Measurements from ENCODE around the gene RABEP2. TPM values are rescaled to one million over a fixed set of nuclear protein-coding genes. Genes with fewer than 3 reads are reported as not detected.

Gene RABEP2
- total and polyA plus RNA-seq, 2 experiments from 2014 or later = 11.8 to 27.2 TPM

DNA sequence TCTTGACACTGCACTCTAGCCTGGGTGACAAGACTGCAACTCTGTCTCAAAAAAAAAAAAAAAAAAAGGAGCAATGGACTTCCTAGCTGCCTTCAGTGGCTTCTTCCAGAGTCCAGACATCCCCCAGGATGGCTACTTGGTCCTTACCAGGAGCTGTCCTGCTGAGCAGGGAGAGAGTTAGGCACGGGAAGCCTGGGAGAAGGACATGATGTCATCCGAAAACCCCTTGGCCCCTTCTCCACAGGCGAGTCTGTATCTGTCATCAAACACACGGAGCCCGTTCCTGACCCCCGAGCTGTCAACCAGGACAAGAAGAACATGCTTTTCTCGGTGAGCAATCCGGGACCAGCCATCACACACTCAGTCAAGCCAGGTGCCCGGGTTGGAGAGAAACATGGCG, 38.1 kb downstream of the RABEP2 start:
- no peak overlapping the region for H2AFZ ChIP-seq
- ATAC-seq = no peak
- no peak for DNase-seq (ENCODE audit: low spot score)
- no peak for TF ChIP-seq REST (IDR thresholded peaks at IDR 0.05; ENCODE audit: unreplicated experiment)
- no peak for TF ChIP-seq STAT1 (IDR thresholded peaks at IDR 0.05; ENCODE audit: unreplicated experiment)
- TF ChIP-seq, protein P1, sequence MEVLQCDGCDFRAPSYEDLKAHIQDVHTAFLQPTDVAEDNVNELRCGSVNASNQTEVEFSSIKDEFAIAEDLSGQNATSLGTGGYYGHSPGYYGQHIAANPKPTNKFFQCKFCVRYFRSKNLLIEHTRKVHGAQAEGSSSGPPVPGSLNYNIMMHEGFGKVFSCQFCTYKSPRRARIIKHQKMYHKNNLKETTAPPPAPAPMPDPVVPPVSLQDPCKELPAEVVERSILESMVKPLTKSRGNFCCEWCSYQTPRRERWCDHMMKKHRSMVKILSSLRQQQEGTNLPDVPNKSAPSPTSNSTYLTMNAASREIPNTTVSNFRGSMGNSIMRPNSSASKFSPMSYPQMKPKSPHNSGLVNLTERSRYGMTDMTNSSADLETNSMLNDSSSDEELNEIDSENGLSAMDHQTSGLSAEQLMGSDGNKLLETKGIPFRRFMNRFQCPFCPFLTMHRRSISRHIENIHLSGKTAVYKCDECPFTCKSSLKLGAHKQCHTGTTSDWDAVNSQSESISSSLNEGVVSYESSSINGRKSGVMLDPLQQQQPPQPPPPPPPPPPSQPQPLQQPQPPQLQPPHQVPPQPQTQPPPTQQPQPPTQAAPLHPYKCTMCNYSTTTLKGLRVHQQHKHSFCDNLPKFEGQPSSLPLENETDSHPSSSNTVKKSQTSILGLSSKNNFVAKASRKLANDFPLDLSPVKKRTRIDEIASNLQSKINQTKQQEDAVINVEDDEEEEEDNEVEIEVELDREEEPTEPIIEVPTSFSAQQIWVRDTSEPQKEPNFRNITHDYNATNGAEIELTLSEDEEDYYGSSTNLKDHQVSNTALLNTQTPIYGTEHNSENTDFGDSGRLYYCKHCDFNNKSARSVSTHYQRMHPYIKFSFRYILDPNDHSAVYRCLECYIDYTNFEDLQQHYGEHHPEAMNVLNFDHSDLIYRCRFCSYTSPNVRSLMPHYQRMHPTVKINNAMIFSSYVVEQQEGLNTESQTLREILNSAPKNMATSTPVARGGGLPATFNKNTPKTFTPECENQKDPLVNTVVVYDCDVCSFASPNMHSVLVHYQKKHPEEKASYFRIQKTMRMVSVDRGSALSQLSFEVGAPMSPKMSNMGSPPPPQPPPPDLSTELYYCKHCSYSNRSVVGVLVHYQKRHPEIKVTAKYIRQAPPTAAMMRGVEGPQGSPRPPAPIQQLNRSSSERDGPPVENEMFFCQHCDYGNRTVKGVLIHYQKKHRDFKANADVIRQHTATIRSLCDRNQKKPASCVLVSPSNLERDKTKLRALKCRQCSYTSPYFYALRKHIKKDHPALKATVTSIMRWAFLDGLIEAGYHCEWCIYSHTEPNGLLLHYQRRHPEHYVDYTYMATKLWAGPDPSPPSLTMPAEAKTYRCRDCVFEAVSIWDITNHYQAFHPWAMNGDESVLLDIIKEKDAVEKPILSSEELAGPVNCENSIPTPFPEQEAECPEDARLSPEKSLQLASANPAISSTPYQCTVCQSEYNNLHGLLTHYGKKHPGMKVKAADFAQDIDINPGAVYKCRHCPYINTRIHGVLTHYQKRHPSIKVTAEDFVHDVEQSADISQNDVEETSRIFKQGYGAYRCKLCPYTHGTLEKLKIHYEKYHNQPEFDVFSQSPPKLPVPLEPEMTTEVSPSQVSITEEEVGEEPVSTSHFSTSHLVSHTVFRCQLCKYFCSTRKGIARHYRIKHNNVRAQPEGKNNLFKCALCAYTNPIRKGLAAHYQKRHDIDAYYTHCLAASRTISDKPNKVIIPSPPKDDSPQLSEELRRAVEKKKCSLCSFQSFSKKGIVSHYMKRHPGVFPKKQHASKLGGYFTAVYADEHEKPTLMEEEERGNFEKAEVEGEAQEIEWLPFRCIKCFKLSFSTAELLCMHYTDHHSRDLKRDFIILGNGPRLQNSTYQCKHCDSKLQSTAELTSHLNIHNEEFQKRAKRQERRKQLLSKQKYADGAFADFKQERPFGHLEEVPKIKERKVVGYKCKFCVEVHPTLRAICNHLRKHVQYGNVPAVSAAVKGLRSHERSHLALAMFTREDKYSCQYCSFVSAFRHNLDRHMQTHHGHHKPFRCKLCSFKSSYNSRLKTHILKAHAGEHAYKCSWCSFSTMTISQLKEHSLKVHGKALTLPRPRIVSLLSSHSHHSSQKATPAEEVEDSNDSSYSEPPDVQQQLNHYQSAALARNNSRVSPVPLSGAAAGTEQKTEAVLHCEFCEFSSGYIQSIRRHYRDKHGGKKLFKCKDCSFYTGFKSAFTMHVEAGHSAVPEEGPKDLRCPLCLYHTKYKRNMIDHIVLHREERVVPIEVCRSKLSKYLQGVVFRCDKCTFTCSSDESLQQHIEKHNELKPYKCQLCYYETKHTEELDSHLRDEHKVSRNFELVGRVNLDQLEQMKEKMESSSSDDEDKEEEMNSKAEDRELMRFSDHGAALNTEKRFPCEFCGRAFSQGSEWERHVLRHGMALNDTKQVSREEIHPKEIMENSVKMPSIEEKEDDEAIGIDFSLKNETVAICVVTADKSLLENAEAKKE (CRISPR knock-in tag; IDR thresholded peaks at IDR 0.05) = no peak
- TF ChIP-seq EZH2phosphoT487 (IDR thresholded peaks at IDR 0.05; ENCODE audit: unreplicated experiment) = no peak
- TF ChIP-seq ZNF331 (CRISPR knock-in tag; IDR thresholded peaks at IDR 0.05; ENCODE audit: low read depth) = no peak
- no peak for TF ChIP-seq CREB1 (CRISPR knock-in tag; IDR thresholded peaks at IDR 0.05; ENCODE audit: low read depth)
- TF ChIP-seq CTCF (conservative IDR thresholded peaks at IDR 0.05; ENCODE audit: low read depth in 2 of 2) = no peak
- no peak for TF ChIP-seq JUNB (IDR thresholded peaks at IDR 0.05; ENCODE audit: unreplicated experiment)
- TF ChIP-seq POLR2AphosphoS5 (IDR thresholded peaks at IDR 0.05; ENCODE audit: low read depth) = no peak
- TF ChIP-seq EZH2 (IDR thresholded peaks at IDR 0.05; ENCODE audit: low read depth, unreplicated experiment) = no peak
- no peaks in the 10 kb centered on the region; the same call in 1 of the 3 replicates for H3K9me3 Mint-ChIP-seq
- no peaks in the 10 kb centered on the region for H3K27me3 ChIP-seq (ENCODE audit: insufficient read depth)
- H3K4me3 Mint-ChIP-seq = no peak overlapping the region
- no peaks in the 10 kb centered on the region for H3K36me3 ChIP-seq (ENCODE audit: insufficient read depth)
- H3K27me3 Mint-ChIP-seq (ENCODE audit: insufficient read depth, low read depth, poor library complexity) = peaks cover 7% of the 10 kb centered on the region
- H4K20me1 ChIP-seq (replicated peaks; ENCODE audit: insufficient read depth) = no peaks in the 10 kb centered on the region
- H3K4me2 ChIP-seq = no peak overlapping the region
- peaks cover 3% of the 10 kb centered on the region; the same call in 2 of the 3 replicates for H3K36me3 Mint-ChIP-seq (ENCODE audit: low read depth)
- no peak overlapping the region for H3K4me3 ChIP-seq
- no peaks in the 10 kb centered on the region for H3F3A ChIP-seq (replicated peaks; ENCODE audit: low read depth)
- peaks cover 22% of the 10 kb centered on the region for H3K4me1 Mint-ChIP-seq
- H3K79me2 ChIP-seq (replicated peaks; ENCODE audit: insufficient read depth) = no peaks in the 10 kb centered on the region
- H3K27ac ChIP-seq (ENCODE audit: low read depth) = no peak overlapping the region
- peaks cover 14% of the 10 kb centered on the region for H3K4me1 ChIP-seq (ENCODE audit: insufficient read depth)
- H3K27ac Mint-ChIP-seq = no peak overlapping the region
- no peaks in the 10 kb centered on the region for H3K9me2 ChIP-seq (ENCODE audit: insufficient read depth)
